ENCODE data around the gene GALNT1. TPM values are rescaled to one million over a fixed set of nuclear protein-coding genes. Genes with fewer than 3 reads are reported as not detected.

The GALNT1 gene
- total RNA-seq, 1 donor from 2014 or later = 270 TPM

DNA sequence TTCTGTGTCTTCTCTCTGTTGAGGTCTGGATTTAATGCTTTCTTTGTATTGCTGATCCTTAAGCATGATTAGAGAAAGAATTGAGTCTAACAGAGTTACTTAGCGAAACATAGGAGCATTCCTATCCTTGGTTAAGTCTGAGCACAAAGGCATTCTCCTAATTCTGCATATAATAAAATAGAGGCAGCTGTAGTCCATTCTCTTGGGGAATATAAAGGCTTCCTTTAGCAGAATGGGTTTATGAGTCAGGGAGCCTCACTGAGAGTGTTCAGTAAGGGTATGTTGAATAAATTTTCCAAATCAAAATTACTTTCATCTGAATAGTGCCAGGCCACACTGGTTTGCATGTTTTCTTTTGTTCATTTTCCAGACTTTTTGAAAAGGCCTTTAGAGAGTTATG, 101.5 kb downstream of the GALNT1 start:
- no peak overlapping the region for H3K27ac Mint-ChIP-seq (ENCODE audit: unreplicated experiment)
- no peaks in the 10 kb centered on the region for H3K9me3 Mint-ChIP-seq (ENCODE audit: unreplicated experiment)
- no peak for DNase-seq (ENCODE audit: extremely low spot score, unreplicated experiment)

DNA sequence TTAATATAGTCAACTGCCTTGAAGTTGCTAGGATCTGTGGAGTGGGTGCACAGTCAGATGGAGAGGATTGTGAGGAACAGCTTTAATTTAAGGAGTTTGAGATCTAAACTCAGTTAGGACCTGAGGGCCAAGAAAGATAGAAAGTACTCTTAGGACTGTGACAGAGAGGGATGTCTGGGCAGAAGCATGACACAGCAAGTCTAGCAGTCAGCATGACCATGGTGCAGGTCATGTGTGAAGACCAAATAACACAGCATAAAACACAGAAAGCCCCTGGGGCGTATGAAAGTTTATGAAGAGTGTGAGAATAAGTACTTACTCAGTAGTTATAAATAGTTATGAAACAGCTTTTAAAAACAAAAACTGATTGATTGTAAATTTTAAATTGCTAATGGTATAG, 107.2 kb downstream of the GALNT1 start:
- no peak for DNase-seq (ENCODE audit: extremely low spot score, unreplicated experiment)
- peak overlapping the region; percentile 33 for H3K27ac Mint-ChIP-seq (ENCODE audit: unreplicated experiment)
- no peaks in the 10 kb centered on the region for H3K9me3 Mint-ChIP-seq (ENCODE audit: unreplicated experiment)
- TF ChIP-seq, protein P1, sequence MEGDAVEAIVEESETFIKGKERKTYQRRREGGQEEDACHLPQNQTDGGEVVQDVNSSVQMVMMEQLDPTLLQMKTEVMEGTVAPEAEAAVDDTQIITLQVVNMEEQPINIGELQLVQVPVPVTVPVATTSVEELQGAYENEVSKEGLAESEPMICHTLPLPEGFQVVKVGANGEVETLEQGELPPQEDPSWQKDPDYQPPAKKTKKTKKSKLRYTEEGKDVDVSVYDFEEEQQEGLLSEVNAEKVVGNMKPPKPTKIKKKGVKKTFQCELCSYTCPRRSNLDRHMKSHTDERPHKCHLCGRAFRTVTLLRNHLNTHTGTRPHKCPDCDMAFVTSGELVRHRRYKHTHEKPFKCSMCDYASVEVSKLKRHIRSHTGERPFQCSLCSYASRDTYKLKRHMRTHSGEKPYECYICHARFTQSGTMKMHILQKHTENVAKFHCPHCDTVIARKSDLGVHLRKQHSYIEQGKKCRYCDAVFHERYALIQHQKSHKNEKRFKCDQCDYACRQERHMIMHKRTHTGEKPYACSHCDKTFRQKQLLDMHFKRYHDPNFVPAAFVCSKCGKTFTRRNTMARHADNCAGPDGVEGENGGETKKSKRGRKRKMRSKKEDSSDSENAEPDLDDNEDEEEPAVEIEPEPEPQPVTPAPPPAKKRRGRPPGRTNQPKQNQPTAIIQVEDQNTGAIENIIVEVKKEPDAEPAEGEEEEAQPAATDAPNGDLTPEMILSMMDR (IDR thresholded peaks at IDR 0.05) = no peak
- H3K27me3 Mint-ChIP-seq (ENCODE audit: unreplicated experiment) = no peaks in the 10 kb centered on the region
- H3K4me1 Mint-ChIP-seq (ENCODE audit: unreplicated experiment) = peaks cover 9% of the 10 kb centered on the region
- H3K36me3 Mint-ChIP-seq (ENCODE audit: unreplicated experiment) = peaks cover 47% of the 10 kb centered on the region
- no peak overlapping the region for H3K4me3 Mint-ChIP-seq (ENCODE audit: unreplicated experiment)

More for the DNA sequence above, 101.5 kb downstream of the GALNT1 start:
- peaks cover 66% of the 10 kb centered on the region for H3K36me3 Mint-ChIP-seq (ENCODE audit: unreplicated experiment)
- H3K4me3 Mint-ChIP-seq (ENCODE audit: unreplicated experiment) = no peak overlapping the region
- H3K27me3 Mint-ChIP-seq (ENCODE audit: unreplicated experiment) = no peaks in the 10 kb centered on the region
- peaks cover 8% of the 10 kb centered on the region for H3K4me1 Mint-ChIP-seq (ENCODE audit: unreplicated experiment)
- TF ChIP-seq, protein P1 (IDR thresholded peaks at IDR 0.05) = no peak

GRCh38 chr18:35689728-35690127, 108.2 kb downstream of the GALNT1 start:
- Mint-ChIP-seq H3K4me1 (ENCODE audit: unreplicated experiment) (peaks cover 9% of the 10 kb centered on the region), H3K27me3 (ENCODE audit: unreplicated experiment) (no peaks in the 10 kb centered on the region), H3K9me3 (ENCODE audit: unreplicated experiment) (no peaks in the 10 kb centered on the region), H3K4me3 (ENCODE audit: unreplicated experiment) (no peak overlapping the region), H3K27ac (ENCODE audit: unreplicated experiment) (no peak overlapping the region), H3K36me3 (ENCODE audit: unreplicated experiment) (peaks cover 39% of the 10 kb centered on the region)
- TF ChIP-seq, protein P1 (IDR thresholded peaks at IDR 0.05) = no peak
- no peak for DNase-seq (ENCODE audit: extremely low spot score, unreplicated experiment)

GRCh38 chr18:35691625-35692024, 110.1 kb downstream of the GALNT1 start:
- TF ChIP-seq, protein P1 (IDR thresholded peaks at IDR 0.05) = no peak
- Mint-ChIP-seq H3K36me3 (ENCODE audit: unreplicated experiment) (peaks cover 23% of the 10 kb centered on the region), H3K9me3 (ENCODE audit: unreplicated experiment) (no peaks in the 10 kb centered on the region), H3K27ac (ENCODE audit: unreplicated experiment) (no peak overlapping the region), H3K4me3 (ENCODE audit: unreplicated experiment) (no peak overlapping the region), H3K4me1 (ENCODE audit: unreplicated experiment) (peaks cover 9% of the 10 kb centered on the region), H3K27me3 (ENCODE audit: unreplicated experiment) (no peaks in the 10 kb centered on the region)
- DNase-seq (ENCODE audit: extremely low spot score, unreplicated experiment) = no peak

DNA sequence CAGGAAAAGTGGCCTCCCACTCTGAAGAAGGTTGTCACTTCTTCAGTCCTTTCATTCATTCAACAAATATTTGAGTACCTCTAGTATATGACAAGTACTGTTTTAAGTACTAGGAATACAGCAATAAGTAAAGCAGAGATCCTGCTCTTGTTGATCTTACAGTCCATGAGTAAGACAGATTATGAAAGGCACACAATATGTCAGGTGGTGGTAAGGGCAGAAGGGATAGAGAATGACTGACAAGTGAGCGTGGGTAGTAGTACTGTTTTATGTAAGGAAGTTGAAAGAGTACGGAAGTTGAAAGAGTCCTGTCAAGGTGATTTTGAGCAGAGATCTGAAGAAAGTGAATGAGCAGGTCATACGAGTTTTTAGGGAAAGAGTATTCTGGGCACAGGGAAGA, 111.3 kb downstream of the GALNT1 start:
- TF ChIP-seq, protein P1 (IDR thresholded peaks at IDR 0.05) = no peak
- Mint-ChIP-seq H3K4me3 (ENCODE audit: unreplicated experiment) (no peak overlapping the region), H3K27me3 (ENCODE audit: unreplicated experiment) (no peaks in the 10 kb centered on the region), H3K4me1 (ENCODE audit: unreplicated experiment) (peaks cover 9% of the 10 kb centered on the region), H3K36me3 (ENCODE audit: unreplicated experiment) (peaks cover 18% of the 10 kb centered on the region), H3K9me3 (ENCODE audit: unreplicated experiment) (no peaks in the 10 kb centered on the region), H3K27ac (ENCODE audit: unreplicated experiment) (no peak overlapping the region)
- no peak for DNase-seq (ENCODE audit: extremely low spot score, unreplicated experiment)
